Fibroblast of the aortic adventitia (primary cell): ENCODE results near the gene TMED4. TPM values are rescaled to one million over a fixed set of nuclear protein-coding genes. Genes with fewer than 3 reads are reported as not detected.

Source experiments
- DNase-seq: peaks from one replicate; pipeline ENCODE4 v3.0.0-alpha.2; 2010; ENCODE audit warnings: low read depth
- H3K4me3 ChIP-seq: 2 replicates; pipeline ENCODE4 v1.5.1; 2011; ENCODE audit warnings: low read depth, mild to moderate bottlenecking, control low read depth, low read length, moderate library complexity
- total RNA-seq: library from RNA; depleted of rRNA; stranded (reverse); fragments of >200 nt; gene quantifications from 2 replicates; pipeline ENCODE4 v1.2.3, GENCODE V29; 2012; ENCODE audit warnings: low replicate concordance
- TF ChIP-seq, protein P1 (sequence below): IDR thresholded peaks from 2 replicates; pipeline ENCODE4 v1.5.1; 2011; ENCODE audit warnings: mild to moderate bottlenecking, low read length, control low read depth, inconsistent platforms; ENCODE audit not compliant: insufficient read depth

The TMED4 gene
- total RNA-seq, 1 donor: 78.5 TPM

GRCh38 chr7:44537442-44537841 is 44.6 kb downstream of the TMED4 start:
- no peak for DNase-seq
- no peak overlapping the region for H3K4me3 ChIP-seq

DNA sequence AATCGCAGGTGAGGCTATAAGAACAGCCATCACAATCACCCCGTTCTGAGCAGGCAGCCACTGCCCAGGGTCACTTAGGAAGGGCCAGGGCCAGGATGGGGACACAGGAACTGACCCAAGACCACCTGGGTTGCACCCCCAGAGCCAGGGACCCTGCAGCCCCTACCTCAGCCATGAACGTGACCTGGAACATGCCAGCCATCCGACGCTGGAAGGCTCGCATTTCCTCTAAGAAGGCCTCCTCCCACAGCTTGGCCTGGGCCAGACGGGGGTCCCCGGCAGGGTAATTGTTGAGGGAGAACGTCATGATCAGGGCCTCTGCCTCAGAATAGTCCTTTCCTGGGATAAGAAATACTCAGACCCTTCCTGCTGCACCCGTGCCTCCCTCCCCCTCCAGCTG is 45.9 kb downstream of the TMED4 start:
- no peak for DNase-seq
- no peak overlapping the region for H3K4me3 ChIP-seq
- TF ChIP-seq, protein P1, sequence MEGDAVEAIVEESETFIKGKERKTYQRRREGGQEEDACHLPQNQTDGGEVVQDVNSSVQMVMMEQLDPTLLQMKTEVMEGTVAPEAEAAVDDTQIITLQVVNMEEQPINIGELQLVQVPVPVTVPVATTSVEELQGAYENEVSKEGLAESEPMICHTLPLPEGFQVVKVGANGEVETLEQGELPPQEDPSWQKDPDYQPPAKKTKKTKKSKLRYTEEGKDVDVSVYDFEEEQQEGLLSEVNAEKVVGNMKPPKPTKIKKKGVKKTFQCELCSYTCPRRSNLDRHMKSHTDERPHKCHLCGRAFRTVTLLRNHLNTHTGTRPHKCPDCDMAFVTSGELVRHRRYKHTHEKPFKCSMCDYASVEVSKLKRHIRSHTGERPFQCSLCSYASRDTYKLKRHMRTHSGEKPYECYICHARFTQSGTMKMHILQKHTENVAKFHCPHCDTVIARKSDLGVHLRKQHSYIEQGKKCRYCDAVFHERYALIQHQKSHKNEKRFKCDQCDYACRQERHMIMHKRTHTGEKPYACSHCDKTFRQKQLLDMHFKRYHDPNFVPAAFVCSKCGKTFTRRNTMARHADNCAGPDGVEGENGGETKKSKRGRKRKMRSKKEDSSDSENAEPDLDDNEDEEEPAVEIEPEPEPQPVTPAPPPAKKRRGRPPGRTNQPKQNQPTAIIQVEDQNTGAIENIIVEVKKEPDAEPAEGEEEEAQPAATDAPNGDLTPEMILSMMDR: no peak

More at GRCh38 chr7:44537442-44537841, 44.6 kb downstream of the TMED4 start:
- TF ChIP-seq, protein P1: no peak

GRCh38 chr7:44535348-44536064 is 46.5 kb downstream of the TMED4 start:
- TF ChIP-seq, protein P1: no peak
- no peak overlapping the region for H3K4me3 ChIP-seq
- DNase-seq: no peak

- DNase-seq: no peak
- TF ChIP-seq, protein P1: peak; percentile 47
- H3K4me3 ChIP-seq: no peak overlapping the region
Measured at GRCh38 chr7:44534501-44534900, 47.5 kb downstream of the TMED4 start.

DNA sequence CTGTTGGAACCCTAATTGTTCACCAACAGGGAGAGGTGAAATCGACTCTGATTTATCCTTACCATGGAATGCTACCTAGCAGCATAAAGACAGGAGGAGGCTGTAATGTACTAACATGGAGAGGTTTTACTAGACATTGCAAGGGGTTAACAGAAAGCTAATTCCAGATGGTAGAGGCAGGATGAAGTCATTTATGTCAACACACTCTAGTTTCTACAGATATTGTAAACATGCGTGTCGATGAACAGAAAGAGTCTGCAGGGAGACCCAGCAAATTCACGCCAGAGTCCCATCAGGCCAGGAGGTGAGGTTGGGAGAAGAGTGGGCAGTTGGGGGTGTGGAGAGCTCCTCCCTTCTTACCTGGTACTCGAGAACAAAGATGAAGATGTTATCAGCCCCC is 47.9 kb downstream of the TMED4 start:
- no peak for DNase-seq
- TF ChIP-seq, protein P1: no peak
- H3K4me3 ChIP-seq: no peak overlapping the region

DNA sequence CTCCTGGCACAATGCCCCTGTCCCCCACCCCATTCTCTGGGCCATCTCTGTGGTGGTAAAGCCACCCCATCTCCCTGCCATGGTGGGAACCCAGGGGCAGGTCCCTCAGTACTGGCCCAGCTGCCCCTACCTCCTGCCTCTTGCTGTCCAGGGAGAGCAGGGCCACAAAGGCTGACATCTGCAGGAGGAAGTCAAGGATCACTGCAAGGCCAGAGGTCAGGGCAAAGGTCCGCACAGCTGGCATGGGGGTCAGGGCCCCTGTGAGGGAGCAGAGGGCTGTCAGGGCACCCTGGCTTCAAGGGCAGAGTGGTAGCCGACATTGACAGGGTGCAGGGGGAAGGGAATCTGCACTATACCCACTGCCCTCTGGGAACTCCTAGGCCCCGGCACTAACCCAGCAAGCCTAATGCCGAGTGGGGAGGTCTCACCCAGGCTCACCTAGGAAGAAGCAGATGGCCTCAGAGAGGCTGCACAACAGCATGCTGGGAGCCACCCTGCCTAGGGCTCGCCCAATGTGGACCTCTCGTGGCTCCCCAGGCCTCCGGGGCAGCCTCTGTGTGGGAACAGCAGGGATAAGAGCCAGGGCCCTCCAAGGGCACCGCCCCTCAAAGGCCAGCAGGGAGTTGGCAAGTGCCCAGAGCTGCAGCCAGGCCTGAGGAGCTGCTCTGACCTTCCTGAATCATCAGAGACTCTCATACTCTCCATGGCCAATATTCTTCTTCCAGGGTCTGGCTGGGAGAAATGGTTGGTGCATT is 48.6 kb downstream of the TMED4 start:
- peak; percentile 36 for DNase-seq
- TF ChIP-seq, protein P1: no peak
- no peak overlapping the region for H3K4me3 ChIP-seq
